CD4-positive, alpha-beta memory T cell (primary cell): ENCODE results near the gene PBXIP1. TPM values are rescaled to one million over a fixed set of nuclear protein-coding genes. Genes with fewer than 3 reads are reported as not detected.
"Not testable (repeated sequence)": the region's sequence is repeated elsewhere in the genome, so short reads cannot be mapped to it uniquely, and the experiment has no call there.

Experiments used
- CTCF ChIA-PET: fragments of 350-600 bp; sonication (Branson Sonifier 250); formaldehyde crosslinking; loops from one replicate; lab custom pipeline; 2021; ENCODE audit warnings: inconsistent platforms; ENCODE audit not compliant: partially characterized antibody; lab: Charles Lee
- POLR2A ChIA-PET: fragments of 350-600 bp; sonication (Branson Sonifier 250); formaldehyde crosslinking; loops from one replicate; lab custom pipeline; 2021; ENCODE audit not compliant: partially characterized antibody; lab: Charles Lee
- DNase-seq, 5 donors: peaks; one replicate each; pipeline versions ENCODE4 v3.0.0 to v3.0.0-alpha.2; 2020 to 2022; ENCODE audit warnings: mixed read lengths in 1 of 5
- H3K27ac ChIP-seq: one replicate; pipeline ENCODE4 v1.7.0; 2013; ENCODE audit warnings: low read depth, low read length
- H3K27me3 ChIP-seq: 2 replicates; pipeline ENCODE4 v1.7.0; 2013; ENCODE audit warnings: mild to moderate bottlenecking, low read length, moderate library complexity; ENCODE audit not compliant: insufficient read depth
- H3K36me3 ChIP-seq: 2 replicates; pipeline ENCODE4 v1.7.0; 2013; ENCODE audit warnings: mild to moderate bottlenecking, low read length, moderate library complexity; ENCODE audit not compliant: insufficient read depth
- H3K4me1 ChIP-seq: 2 replicates; pipeline ENCODE4 v1.7.0; 2013; ENCODE audit warnings: mild to moderate bottlenecking, low read length, moderate library complexity; ENCODE audit not compliant: insufficient read depth
- H3K4me3 ChIP-seq, 2 donors: one replicate each; pipeline ENCODE4 v1.7.0; 2013; ENCODE audit warnings: low read length in 2 of 2, mild to moderate bottlenecking in 1 of 2
- H3K9me3 ChIP-seq, 2 donors: one replicate each; pipeline ENCODE4 v1.7.0; 2013; ENCODE audit warnings: low read length in 2 of 2, control low read depth in 1 of 2; ENCODE audit not compliant: control insufficient read depth in 1 of 2
- H3K27ac Mint-ChIP-seq, 7 donors: one replicate each; pipeline ENCODE4 v1.8.0; 2020 to 2021; ENCODE audit warnings: mixed read lengths in 7 of 7, mild to moderate bottlenecking in 6 of 7, inconsistent platforms in 3 of 7, moderate library complexity in 3 of 7
- H3K27me3 Mint-ChIP-seq, 2 donors: one replicate each; pipeline ENCODE4 v1.8.0; 2020 to 2021; ENCODE audit warnings: mixed read lengths in 2 of 2
- H3K36me3 Mint-ChIP-seq, 2 donors: one replicate each; pipeline ENCODE4 v1.8.0; 2020 to 2021; ENCODE audit warnings: mixed read lengths in 2 of 2, inconsistent platforms in 1 of 2, mild to moderate bottlenecking in 1 of 2
- H3K4me1 Mint-ChIP-seq, 4 donors: one replicate each; pipeline ENCODE4 v1.8.0; 2020 to 2021; ENCODE audit warnings: mixed read lengths in 4 of 4, mild to moderate bottlenecking in 1 of 4
- H3K4me3 Mint-ChIP-seq, 8 donors: one replicate each; pipeline ENCODE4 v1.8.0; 2020 to 2021; ENCODE audit warnings: mixed read lengths in 8 of 8, mild to moderate bottlenecking in 7 of 8, moderate library complexity in 6 of 8, inconsistent platforms in 3 of 8
- H3K9me3 Mint-ChIP-seq, 8 donors: one replicate each; pipeline ENCODE4 v1.8.0; 2020 to 2021; ENCODE audit warnings: mixed read lengths in 8 of 8, mild to moderate bottlenecking in 5 of 8, inconsistent platforms in 3 of 8, moderate library complexity in 1 of 8
- intact Hi-C: fragments of 100-400 bp; cut with micrococcal nuclease; formaldehyde crosslinking; loops from one replicate; pipeline ENCODE4 v1.15.1; 2023
- polyA plus RNA-seq, 2 donors: library from polyadenylated mRNA; unstranded; fragments of 300-500 nt; fragmentation: Illumina TruSeq; gene quantifications; one replicate each; pipeline ENCODE4 v1.2.3, GENCODE V29; 2021
- total RNA-seq, 2 experiments: library from RNA; stranded (reverse); gene quantifications; one replicate each; pipeline ENCODE4 v1.2.3, GENCODE V29; 2021

The PBXIP1 gene
- total and polyA plus RNA-seq, 4 experiments from 2014 or later: 263 to 438 (median 420) TPM

DNA sequence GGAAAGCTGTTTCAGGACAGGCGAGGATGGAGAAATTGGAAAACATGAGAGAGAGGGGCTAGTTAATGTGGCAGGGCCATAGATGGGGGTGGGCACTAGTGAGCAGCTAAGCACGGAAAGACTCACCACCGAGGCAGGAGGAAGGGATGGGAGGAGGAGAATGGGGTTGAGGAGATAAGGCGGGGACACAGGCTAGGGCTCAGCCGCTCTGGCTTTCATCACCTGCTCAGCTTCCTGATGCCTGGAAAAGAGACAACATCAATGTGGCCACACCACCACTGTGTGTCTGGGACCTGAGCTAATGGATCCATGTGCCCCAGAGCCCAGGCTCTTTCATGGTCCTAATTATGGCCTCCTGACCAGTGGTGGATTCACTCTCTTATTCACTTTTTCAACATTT lies 47.0 kb downstream of the PBXIP1 start:
- Mint-ChIP-seq H3K4me3 (no peak overlapping the region), H3K4me1 (no peaks in the 10 kb centered on the region), H3K36me3 (peaks cover 1 to 5% of the 10 kb centered on the region in 2 donors), H3K27me3 (no peaks in the 10 kb centered on the region), H3K9me3 (no peaks in the 10 kb centered on the region), H3K27ac (no peak overlapping the region)
- ChIA-PET POLR2A (no interaction called here), CTCF (interaction anchor here (2.4 kb wide), 1 partner anchor 28 kb away, joined by 6 read pairs; the partner anchor contains the start of gene PMVK)
- Histone ChIP-seq H3K4me1 (no peaks in the 10 kb centered on the region), H3K4me3 (no peak overlapping the region), H3K27ac (no peak overlapping the region), H3K36me3 (no peaks in the 10 kb centered on the region), H3K27me3 (no peaks in the 10 kb centered on the region), H3K9me3 (no peaks in the 10 kb centered on the region)
- DNase-seq: no peak
- intact Hi-C loops: no loop called here

DNA sequence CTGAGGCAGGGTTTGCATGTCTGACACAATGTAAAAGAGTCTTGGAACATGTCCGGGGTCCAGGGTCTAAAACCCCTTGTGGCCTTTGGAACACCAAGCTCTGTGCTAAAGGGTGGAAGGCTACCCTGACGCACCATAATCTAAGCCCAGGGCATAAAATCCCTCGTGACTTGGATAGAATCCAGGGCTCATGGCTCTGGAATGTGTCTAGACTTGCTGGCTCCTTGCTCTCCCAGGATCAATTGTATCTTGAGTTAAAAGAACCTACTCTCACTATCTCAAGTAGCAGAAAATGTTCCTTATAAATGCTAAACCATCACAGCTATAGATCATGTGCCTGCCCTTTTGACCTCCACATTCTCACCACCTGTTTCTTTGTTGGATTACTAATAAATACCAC lies 47.8 kb downstream of the PBXIP1 start:
- H3K27ac Mint-ChIP-seq: peak overlapping the region in 1 of 7 donors; percentile 48
- CTCF ChIA-PET: interaction anchor here (2.4 kb wide), 1 partner anchor 28 kb away, joined by 6 read pairs; the partner anchor contains the start of gene PMVK
- H3K27me3 Mint-ChIP-seq, H3K4me3 Mint-ChIP-seq, POLR2A ChIA-PET, H3K27ac ChIP-seq, H3K36me3 Mint-ChIP-seq, H3K9me3 ChIP-seq, H3K4me1 Mint-ChIP-seq, H3K36me3 ChIP-seq, H3K9me3 Mint-ChIP-seq, H3K27me3 ChIP-seq, DNase-seq, intact Hi-C loops, H3K4me1 ChIP-seq, H3K4me3 ChIP-seq: not testable (repeated sequence)

DNA sequence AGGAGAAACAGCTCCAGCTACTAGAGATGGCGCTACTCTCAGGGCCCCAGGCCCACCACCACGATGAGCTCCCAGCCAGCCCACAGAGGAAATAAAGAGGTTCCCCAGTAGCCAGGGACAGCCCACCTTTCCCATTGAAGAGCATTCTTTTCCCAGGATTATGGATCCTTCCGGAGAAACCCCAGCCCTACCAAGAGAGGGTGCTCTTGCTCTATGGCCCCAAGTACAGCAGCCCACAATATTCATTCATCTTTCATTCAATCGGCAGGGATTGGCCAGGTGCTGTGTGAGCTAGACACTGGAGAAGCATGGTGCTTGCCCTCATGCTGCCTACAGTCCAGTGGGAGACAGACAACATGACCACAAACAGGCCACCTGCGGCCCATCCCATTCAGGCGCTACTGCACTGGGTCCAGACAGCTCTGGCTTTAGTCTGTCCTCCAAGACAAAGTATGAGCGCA lies 49.2 kb downstream of the PBXIP1 start:
- ChIA-PET CTCF (interaction anchor here (0.7 to 1.9 kb wide), 6 partner anchors 9 to 179 kb away, joined by 3 to 5 read pairs (median 3); no protein-coding TSS in a partner anchor), POLR2A (interaction anchor here (0.7 to 1.5 kb wide), 2 partner anchors 30 to 80 kb away, joined by 4 to 8 read pairs; partner anchors contain the start of gene PMVK)
- no peaks in the 10 kb centered on the region for H3K9me3 ChIP-seq
- DNase-seq: peak in 1 of 5 donors; percentile 4
- Mint-ChIP-seq H3K9me3 (no peaks in the 10 kb centered on the region), H3K4me3 (no peak overlapping the region), H3K4me1 (no peaks in the 10 kb centered on the region), H3K27ac (no peak overlapping the region), H3K27me3 (no peaks in the 10 kb centered on the region), H3K36me3 (peaks cover 0 to 5% of the 10 kb centered on the region in 2 donors)
- H3K4me1 ChIP-seq: no peaks in the 10 kb centered on the region
- no peak overlapping the region for H3K4me3 ChIP-seq
- no peak overlapping the region for H3K27ac ChIP-seq
- H3K27me3 ChIP-seq: no peaks in the 10 kb centered on the region
- intact Hi-C loops: no loop called here
- H3K36me3 ChIP-seq: no peaks in the 10 kb centered on the region

DNA sequence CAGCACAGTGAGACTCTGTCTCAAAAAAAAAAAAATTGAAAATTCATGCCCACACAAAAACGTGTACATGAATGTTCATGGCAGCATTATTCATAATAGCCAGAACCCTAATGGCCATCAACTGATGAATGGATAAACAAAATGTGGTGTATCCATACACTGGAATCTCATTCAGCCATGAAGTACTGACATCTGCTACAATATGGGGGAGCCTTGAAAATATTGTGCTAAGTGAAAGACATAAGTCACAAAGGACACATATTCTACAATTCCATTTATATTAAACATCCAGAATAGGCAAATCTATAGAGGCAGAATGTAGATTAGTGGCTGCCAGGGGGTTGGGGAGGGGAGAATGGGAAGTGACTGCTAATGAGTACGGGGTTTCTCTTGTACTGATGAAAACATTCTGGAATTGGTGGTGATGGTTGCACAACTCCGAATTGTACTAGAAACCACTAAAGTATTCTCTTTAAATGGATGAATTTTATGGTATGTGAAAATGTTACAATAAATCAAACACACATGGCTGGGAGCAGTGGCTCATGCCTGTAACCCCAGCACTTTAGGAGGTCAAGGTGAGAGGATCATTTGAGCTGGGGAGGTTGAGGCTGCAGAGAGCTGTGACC lies 52.8 kb downstream of the PBXIP1 start:
- Histone ChIP-seq H3K36me3 (no peaks in the 10 kb centered on the region), H3K9me3 (no peaks in the 10 kb centered on the region), H3K4me1 (no peaks in the 10 kb centered on the region), H3K27ac (no peak overlapping the region), H3K27me3 (no peaks in the 10 kb centered on the region), H3K4me3 (no peak overlapping the region)
- Mint-ChIP-seq H3K4me3 (no peak overlapping the region), H3K27ac (no peak overlapping the region), H3K36me3 (no peaks in the 10 kb centered on the region), H3K4me1 (no peaks in the 10 kb centered on the region), H3K9me3 (no peaks in the 10 kb centered on the region), H3K27me3 (peaks cover 0 to 1% of the 10 kb centered on the region in 2 donors)
- ChIA-PET POLR2A (no interaction called here), CTCF (no interaction called here)
- intact Hi-C loops: no loop called here
- no peak for DNase-seq

DNA sequence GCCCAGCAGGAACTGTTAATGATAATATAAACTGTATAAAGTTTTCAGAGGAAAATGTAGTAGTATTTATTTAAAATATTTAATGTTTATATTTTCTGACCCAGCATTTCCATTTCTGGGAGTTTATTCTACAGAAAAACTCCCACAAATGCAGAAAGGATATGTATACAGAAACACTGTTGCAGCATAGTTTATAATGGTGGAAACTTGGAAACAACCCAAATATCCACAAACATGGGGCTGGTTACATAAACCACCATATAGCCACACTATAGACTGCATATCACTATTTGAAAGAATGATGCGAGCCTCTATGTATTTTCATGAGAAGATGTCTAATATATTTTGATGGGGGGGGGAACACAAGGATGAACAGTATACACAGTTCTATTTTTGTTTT lies 54.3 kb downstream of the PBXIP1 start:
- H3K27me3 Mint-ChIP-seq: peaks cover 0 to 1% of the 10 kb centered on the region in 2 donors
- no peak overlapping the region for H3K4me3 Mint-ChIP-seq
- no peak overlapping the region for H3K4me3 ChIP-seq
- no peaks in the 10 kb centered on the region for H3K27me3 ChIP-seq
- no peaks in the 10 kb centered on the region for H3K9me3 Mint-ChIP-seq
- H3K36me3 ChIP-seq: no peaks in the 10 kb centered on the region
- no peaks in the 10 kb centered on the region for H3K4me1 ChIP-seq
- H3K36me3 Mint-ChIP-seq: no peaks in the 10 kb centered on the region
- H3K9me3 ChIP-seq: no peaks in the 10 kb centered on the region
- no peak for DNase-seq
- intact Hi-C loops: no loop called here
- H3K27ac ChIP-seq: no peak overlapping the region
- H3K27ac Mint-ChIP-seq: no peak overlapping the region
- ChIA-PET CTCF (interaction anchor here (1.3 kb wide), 1 partner anchor 42 kb away, joined by 3 read pairs; no protein-coding TSS in a partner anchor), POLR2A (no interaction called here)
- no peaks in the 10 kb centered on the region for H3K4me1 Mint-ChIP-seq

DNA sequence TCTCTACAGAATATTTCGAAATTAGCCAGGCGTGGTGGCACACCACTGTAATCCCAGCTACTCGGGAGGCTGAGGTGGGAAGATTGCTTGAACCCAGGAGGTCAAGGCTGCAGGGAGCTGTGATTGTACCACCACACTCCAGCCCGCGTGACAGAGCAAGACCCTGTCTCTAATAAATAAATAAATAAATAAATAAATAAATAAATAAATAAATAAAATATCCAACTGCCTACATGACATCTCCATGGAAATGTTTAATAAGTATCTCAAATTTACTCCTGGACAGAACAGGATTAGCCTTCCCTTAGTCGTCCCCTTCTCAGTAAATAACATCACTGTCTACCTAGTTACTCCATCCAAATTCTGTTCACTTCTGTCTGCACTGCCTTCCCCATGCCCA lies 56.9 kb downstream of the PBXIP1 start:
- peaks cover 0 to 1% of the 10 kb centered on the region in 2 donors for H3K27me3 Mint-ChIP-seq
- H3K27ac Mint-ChIP-seq: peak overlapping the region in 1 of 7 donors; percentile 13
- no peaks in the 10 kb centered on the region for H3K36me3 Mint-ChIP-seq

DNA sequence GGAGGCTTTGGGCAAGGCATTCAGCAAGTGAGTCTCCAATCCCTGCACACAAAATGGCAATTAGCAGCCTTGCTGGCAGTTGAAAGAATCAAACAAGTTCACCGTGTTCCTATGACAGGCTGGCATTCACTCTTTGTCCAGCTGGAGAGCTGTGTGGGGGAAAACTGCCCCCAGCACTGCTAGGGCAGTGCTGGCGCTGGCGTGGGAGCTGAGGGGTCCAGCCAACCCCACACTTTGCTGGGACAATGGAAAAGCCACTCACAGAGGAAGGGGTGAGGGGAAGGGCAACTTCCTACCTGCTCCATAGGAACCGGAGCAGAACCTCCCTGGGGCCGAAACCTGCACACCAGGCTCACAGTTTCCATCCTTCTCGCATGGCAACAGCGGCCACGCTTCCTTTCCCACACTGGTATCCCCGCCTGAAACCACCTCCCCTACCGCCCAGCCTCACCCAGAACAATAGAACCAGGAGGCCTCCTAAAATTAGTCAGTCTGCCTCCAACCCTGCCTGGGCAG lies 59.1 kb downstream of the PBXIP1 start:
- POLR2A ChIA-PET: no interaction called here
- no peak overlapping the region for H3K27ac Mint-ChIP-seq
- H3K27me3 Mint-ChIP-seq: peaks cover 0 to 1% of the 10 kb centered on the region in 2 donors
- no peaks in the 10 kb centered on the region for H3K36me3 Mint-ChIP-seq
- H3K4me1 Mint-ChIP-seq: no peaks in the 10 kb centered on the region
- Histone ChIP-seq H3K36me3 (no peaks in the 10 kb centered on the region), H3K9me3 (no peaks in the 10 kb centered on the region), H3K27ac (no peak overlapping the region), H3K27me3 (no peaks in the 10 kb centered on the region), H3K4me1 (no peaks in the 10 kb centered on the region), H3K4me3 (no peak overlapping the region)
- no peaks in the 10 kb centered on the region for H3K9me3 Mint-ChIP-seq
- CTCF ChIA-PET: interaction anchor here (0.6 to 1.6 kb wide), 2 partner anchors 20 to 40 kb away, joined by 3 to 4 read pairs; partner anchors contain the start of gene PMVK
- H3K4me3 Mint-ChIP-seq: no peak overlapping the region
- intact Hi-C loops: no loop called here
- no peak for DNase-seq

More for the DNA sequence above, 56.9 kb downstream of the PBXIP1 start:
- CTCF ChIA-PET: no interaction called here
- no peaks in the 10 kb centered on the region for H3K9me3 ChIP-seq
- H3K4me3 ChIP-seq: no peak overlapping the region
- intact Hi-C loops: no loop called here
- no peaks in the 10 kb centered on the region for H3K9me3 Mint-ChIP-seq
- H3K27me3 ChIP-seq: no peaks in the 10 kb centered on the region
- H3K4me1 Mint-ChIP-seq: no peaks in the 10 kb centered on the region
- DNase-seq: no peak
- no peak overlapping the region for H3K27ac ChIP-seq
- H3K4me3 Mint-ChIP-seq: peak overlapping the region in 1 of 8 donors; percentile 28
- no peaks in the 10 kb centered on the region for H3K36me3 ChIP-seq
- POLR2A ChIA-PET: no interaction called here
- no peaks in the 10 kb centered on the region for H3K4me1 ChIP-seq
